K562 (cell line): ENCODE measurements around the gene PIGC. TPM values are rescaled to one million over a fixed set of nuclear protein-coding genes. Genes with fewer than 3 reads are reported as not detected.

Source experiments
- BRD4 ChIP-seq: fragments of 200-600 bp; sonication (generic); IDR thresholded peaks from 2 replicates; pipeline ENCODE4 v1.6.1; 2017; ENCODE audit warnings: inconsistent platforms
- CHD7 ChIP-seq: fragments of 200-600 bp; sonication (generic); IDR thresholded peaks from one replicate; pipeline ENCODE4 v1.6.1; 2012; ENCODE audit warnings: mild to moderate bottlenecking, low read depth, low read length, inconsistent platforms
- ELF2 ChIP-seq: fragments of 250-450 bp; sonication (Bioruptor Pico); IDR thresholded peaks from 2 replicates; pipeline ENCODE4 v1.5.0; 2021; ENCODE audit warnings: mild to moderate bottlenecking
- FOXA3 ChIP-seq, 2 experiments: fragments of 450-650 bp in 1 of 2; sonication (generic) in 1 of 2; formaldehyde crosslinking; IDR thresholded peaks in 1 of 2; conservative IDR thresholded peaks in 1 of 2; 2 replicates each; pipeline versions ENCODE4 v1.4.0 to v1.8.0; 2020 to 2022; ENCODE audit warnings: mild to moderate bottlenecking in 2 of 2, missing genetic modification reagents in 1 of 2
- GTF2A2 ChIP-seq: IDR thresholded peaks from 2 replicates; pipeline ENCODE4 v1.6.1; 2016; ENCODE audit warnings: mild to moderate bottlenecking, missing genetic modification characterization, missing compliant biosample characterization
- HDAC2 ChIP-seq: fragments of 450-650 bp; IDR thresholded peaks from 2 replicates; pipeline ENCODE4 v1.6.1; 2016; ENCODE audit warnings: mild to moderate bottlenecking
- MTA3 ChIP-seq: fragments of 450-650 bp; formaldehyde crosslinking; IDR thresholded peaks from 2 replicates; pipeline ENCODE4 v1.6.1; 2017; ENCODE audit warnings: mild to moderate bottlenecking, borderline replicate concordance
- NFXL1 ChIP-seq: fragments of 450-650 bp; formaldehyde crosslinking; IDR thresholded peaks from 2 replicates; pipeline ENCODE4 v1.4.0; 2021; ENCODE audit warnings: mild to moderate bottlenecking
- RUNX1 ChIP-seq: sonication (generic); IDR thresholded peaks from 2 replicates; pipeline ENCODE4 v1.6.1; 2016; ENCODE audit warnings: antibody characterized with exemption, low read depth
- SLC30A9 ChIP-seq: fragments of 250-450 bp; sonication (Bioruptor Pico); IDR thresholded peaks from 2 replicates; pipeline ENCODE4 v1.8.0; 2022; ENCODE audit warnings: mild to moderate bottlenecking, moderate library complexity
- SMAD2 ChIP-seq: fragments of 150-350 bp; IDR thresholded peaks from 2 replicates; pipeline ENCODE4 v1.6.1; 2014; ENCODE audit warnings: low read depth, mild to moderate bottlenecking, low read length
- SRSF1 ChIP-seq: fragments of 200-400 bp; formaldehyde crosslinking; IDR thresholded peaks from 2 replicates; pipeline ENCODE4 v1.6.1; 2017; ENCODE audit warnings: mild to moderate bottlenecking, low read depth, low read length, moderate library complexity
- TBP ChIP-seq: optimal IDR thresholded peaks from 2 replicates; pipeline ENCODE3; 2011; ENCODE audit warnings: low read depth, low read length, improper control_type of control experiment
- TCF3 ChIP-seq: sonication (generic); formaldehyde crosslinking; IDR thresholded peaks from 2 replicates; pipeline ENCODE4 v1.4.0; 2020; ENCODE audit warnings: mild to moderate bottlenecking, missing genetic modification reagents
- TEAD2 ChIP-seq: fragments of 450-650 bp; IDR thresholded peaks from 2 replicates; pipeline ENCODE4 v1.6.1; 2016; ENCODE audit warnings: missing genetic modification characterization, control low read depth, missing compliant biosample characterization
- TSC22D4 ChIP-seq: fragments of 450-650 bp; IDR thresholded peaks from 2 replicates; pipeline ENCODE4 v1.6.1; 2016; ENCODE audit warnings: missing genetic modification characterization, missing biosample characterization, control low read depth
- USF2 ChIP-seq: sonication (generic); formaldehyde crosslinking; IDR thresholded peaks from 2 replicates; pipeline ENCODE4 v1.5.0; 2020; ENCODE audit warnings: missing genetic modification reagents
- ZNF586 ChIP-seq: fragments of 450-650 bp; formaldehyde crosslinking; conservative IDR thresholded peaks from 2 replicates; pipeline ENCODE4 v1.4.0; 2020; ENCODE audit warnings: mild to moderate bottlenecking, moderate library complexity
- polyA plus RNA-seq, 8 experiments: library from polyadenylated mRNA; depleted of rRNA in 4 of 8; stranded (reverse) in 5 of 8; unstranded in 3 of 8; fragments of >200 nt; fragmentation: Nextera tagmentation in 2 of 8; fragmentation: Illumina TruSeq in 1 of 8; extraction: Ambion mirVana in 2 of 8; extraction: Trizol in 1 of 8; gene quantifications; 2 replicates each; pipeline versions ENCODE4 v1.2.1 to v1.2.3, GENCODE V29; 2011 to 2014; ENCODE audit warnings: inconsistent platforms in 1 of 8, missing spikeins in 1 of 8
- total RNA-seq, 7 experiments: library from RNA; depleted of rRNA in 6 of 7; stranded (reverse); fragments of >200 nt in 6 of 7; fragmentation: Illumina TruSeq in 2 of 7; extraction: Trizol in 2 of 7; gene quantifications; 2 replicates each; pipeline versions ENCODE4 v1.2.1 to v1.2.3, GENCODE V29; 2011 to 2021; ENCODE audit warnings: low replicate concordance in 1 of 7

PIGC gene
- total and polyA plus RNA-seq, 9 of the 15 experiments (the other 6 are each of a cell fraction or from before 2014, with no cell fraction given), result 30.5 to 97.9 (median 54.7) TPM

- TF ChIP-seq FOXA3 (CRISPR knock-in tag; conservative IDR thresholded peaks at IDR 0.05 in 1 of 2, IDR thresholded peaks at IDR 0.05 in 1 of 2), result no peak
- TF ChIP-seq USF2 (CRISPR knock-in tag), result no peak
- TF ChIP-seq TSC22D4 (tag), result no peak
- TF ChIP-seq SRSF1, result no peak
- TF ChIP-seq RUNX1, result no peak
- no peak for TF ChIP-seq CHD7
- no peak for TF ChIP-seq MTA3
- no peak for TF ChIP-seq GTF2A2
- TF ChIP-seq ELF2 (CRISPR knock-in tag), result no peak
- TF ChIP-seq SLC30A9 (CRISPR knock-in tag), result no peak
- no peak for TF ChIP-seq ZNF586 (CRISPR knock-in tag)
- TF ChIP-seq SMAD2, result no peak
- TF ChIP-seq HDAC2, result peak; percentile 47; the same call in 1 of the 2 replicates
- TF ChIP-seq TBP, result no peak
- no peak for TF ChIP-seq NFXL1 (CRISPR knock-in tag)
- peak; percentile 21; the same call in 1 of the 2 replicates for TF ChIP-seq TEAD2
- TF ChIP-seq TCF3 (CRISPR knock-in tag), result peak; percentile 19; the same call in 1 of the 2 replicates
- TF ChIP-seq BRD4, result no peak
Observed at GRCh38 chr1:172486805-172487454, 43.1 kb upstream of the PIGC start (continued).
